Coronary artery (tissue), 2 donors: ENCODE measurements around the gene TP73.

Source experiments
- DNase-seq: peaks from one replicate; pipeline ENCODE4 v3.0.0-alpha.2; 2017; ENCODE audit warnings: low spot score
- H3K27ac ChIP-seq, 2 donors: fragments of 200-600 bp; sonication (generic); one replicate each; pipeline ENCODE4 v1.5.1; 2016 to 2019
- H3K4me3 ChIP-seq: fragments of 200-600 bp; sonication (generic); 2 replicates; pipeline ENCODE4 v1.5.1; 2016; ENCODE audit warnings: mild to moderate bottlenecking, moderate library complexity
- TF ChIP-seq, protein P1 (sequence below): fragments of 200-600 bp; sonication (generic); IDR thresholded peaks from one replicate; pipeline ENCODE4 v1.5.1; 2019; ENCODE audit warnings: antibody characterized with exemption

The TP73 gene

DNA sequence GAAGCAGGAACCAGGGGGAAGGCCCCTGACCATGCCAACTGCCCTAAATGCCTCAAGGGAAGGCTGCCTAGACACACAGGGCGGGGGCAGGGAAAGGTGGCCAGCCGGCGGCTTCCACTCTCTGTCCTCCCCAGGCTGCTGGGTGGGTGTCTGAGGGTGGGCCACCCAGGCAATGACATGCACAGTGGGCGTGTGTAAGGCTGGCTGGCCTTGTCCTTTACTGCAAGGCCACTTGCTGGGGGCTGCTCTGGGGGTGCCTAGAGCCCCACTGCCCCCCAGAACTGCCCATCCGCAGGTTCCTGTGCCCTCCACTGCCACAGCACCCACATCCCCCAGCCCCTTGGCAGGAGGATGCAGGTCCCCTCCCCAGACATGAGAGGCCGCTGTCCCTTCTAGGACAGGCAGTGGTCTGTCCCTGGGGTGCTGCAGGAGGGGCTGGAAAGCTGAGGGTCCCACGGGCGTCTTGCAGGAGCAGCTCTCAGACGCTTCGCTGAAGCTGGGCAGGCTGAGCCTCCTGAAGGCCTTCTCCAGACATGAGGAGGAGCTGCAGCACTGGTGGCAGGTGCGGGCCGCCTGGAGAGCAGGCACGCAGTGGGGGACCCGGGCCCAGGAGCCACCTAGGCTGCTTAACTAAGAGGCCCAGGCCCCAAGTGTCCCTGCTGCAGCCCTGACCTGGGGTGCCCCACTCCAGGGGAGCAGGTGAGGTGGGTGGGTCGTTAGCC lies 110.0 kb downstream of the TP73 start:
- no peak for DNase-seq
- Histone ChIP-seq H3K27ac (no peak overlapping the region), H3K4me3 (no peak overlapping the region)
- TF ChIP-seq, protein P1, sequence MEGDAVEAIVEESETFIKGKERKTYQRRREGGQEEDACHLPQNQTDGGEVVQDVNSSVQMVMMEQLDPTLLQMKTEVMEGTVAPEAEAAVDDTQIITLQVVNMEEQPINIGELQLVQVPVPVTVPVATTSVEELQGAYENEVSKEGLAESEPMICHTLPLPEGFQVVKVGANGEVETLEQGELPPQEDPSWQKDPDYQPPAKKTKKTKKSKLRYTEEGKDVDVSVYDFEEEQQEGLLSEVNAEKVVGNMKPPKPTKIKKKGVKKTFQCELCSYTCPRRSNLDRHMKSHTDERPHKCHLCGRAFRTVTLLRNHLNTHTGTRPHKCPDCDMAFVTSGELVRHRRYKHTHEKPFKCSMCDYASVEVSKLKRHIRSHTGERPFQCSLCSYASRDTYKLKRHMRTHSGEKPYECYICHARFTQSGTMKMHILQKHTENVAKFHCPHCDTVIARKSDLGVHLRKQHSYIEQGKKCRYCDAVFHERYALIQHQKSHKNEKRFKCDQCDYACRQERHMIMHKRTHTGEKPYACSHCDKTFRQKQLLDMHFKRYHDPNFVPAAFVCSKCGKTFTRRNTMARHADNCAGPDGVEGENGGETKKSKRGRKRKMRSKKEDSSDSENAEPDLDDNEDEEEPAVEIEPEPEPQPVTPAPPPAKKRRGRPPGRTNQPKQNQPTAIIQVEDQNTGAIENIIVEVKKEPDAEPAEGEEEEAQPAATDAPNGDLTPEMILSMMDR, result no peak

DNA sequence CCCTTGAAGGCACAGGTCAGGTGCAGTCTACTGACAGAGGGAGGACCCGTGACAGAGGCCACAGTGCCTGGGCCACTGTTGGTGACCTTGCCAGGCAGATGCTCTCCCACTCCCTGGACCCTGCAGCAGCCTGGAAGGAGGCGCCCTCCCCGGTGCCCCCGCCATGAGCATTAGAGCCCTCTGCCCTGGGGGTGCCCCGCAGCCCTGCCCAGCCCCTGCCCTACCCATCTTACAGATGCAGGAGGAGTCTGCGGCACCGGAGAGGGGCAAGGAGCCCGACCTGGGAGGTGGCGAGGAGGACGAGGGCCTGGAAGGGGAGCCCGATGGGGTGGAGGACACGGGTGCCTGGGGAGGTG lies 110.5 kb downstream of the TP73 start:
- TF ChIP-seq, protein P1, result no peak
- no peak overlapping the region for H3K27ac ChIP-seq
- no peak overlapping the region for H3K4me3 ChIP-seq
- no peak for DNase-seq

DNA sequence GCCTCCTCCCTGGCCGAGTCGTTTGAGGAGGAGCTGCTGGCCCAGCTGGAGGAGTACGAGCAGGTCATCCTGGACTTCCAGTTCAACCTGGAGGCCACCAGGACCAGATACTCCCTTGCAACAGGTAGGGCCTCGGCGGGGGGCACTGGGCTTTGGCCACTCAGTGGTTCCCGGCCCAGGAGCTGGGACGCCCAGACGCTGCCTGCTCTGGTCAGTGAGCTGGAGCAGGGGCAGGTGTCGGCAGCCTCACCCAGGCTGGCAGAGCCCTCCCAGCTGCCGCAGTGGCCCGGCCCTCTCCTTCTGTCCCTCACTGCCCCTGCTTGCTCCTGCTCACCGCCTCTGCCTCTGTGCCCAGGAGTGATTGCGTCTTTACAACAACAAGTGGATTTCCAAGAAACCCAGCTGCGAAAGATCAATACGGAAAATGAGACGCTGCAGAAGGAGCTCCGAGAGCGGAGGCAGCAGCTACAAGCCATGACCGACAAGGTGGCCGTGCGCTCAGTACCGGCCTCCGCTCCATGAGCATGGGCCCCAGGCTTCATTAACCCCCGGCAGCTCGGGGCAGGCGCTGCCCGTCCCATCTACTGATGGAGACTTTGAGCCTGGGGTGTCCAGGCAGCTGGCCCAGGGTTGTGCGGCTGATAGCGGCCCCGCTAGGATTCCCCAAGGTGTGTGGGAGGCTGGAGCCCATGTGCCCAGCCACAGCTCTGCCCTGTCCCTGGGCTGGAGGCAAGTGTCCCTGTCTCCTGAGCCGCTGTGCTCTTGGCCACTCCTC lies 111.2 kb downstream of the TP73 start:
- H3K4me3 ChIP-seq, result no peak overlapping the region
- H3K27ac ChIP-seq, result no peak overlapping the region
- TF ChIP-seq, protein P1, result no peak
- DNase-seq, result no peak

DNA sequence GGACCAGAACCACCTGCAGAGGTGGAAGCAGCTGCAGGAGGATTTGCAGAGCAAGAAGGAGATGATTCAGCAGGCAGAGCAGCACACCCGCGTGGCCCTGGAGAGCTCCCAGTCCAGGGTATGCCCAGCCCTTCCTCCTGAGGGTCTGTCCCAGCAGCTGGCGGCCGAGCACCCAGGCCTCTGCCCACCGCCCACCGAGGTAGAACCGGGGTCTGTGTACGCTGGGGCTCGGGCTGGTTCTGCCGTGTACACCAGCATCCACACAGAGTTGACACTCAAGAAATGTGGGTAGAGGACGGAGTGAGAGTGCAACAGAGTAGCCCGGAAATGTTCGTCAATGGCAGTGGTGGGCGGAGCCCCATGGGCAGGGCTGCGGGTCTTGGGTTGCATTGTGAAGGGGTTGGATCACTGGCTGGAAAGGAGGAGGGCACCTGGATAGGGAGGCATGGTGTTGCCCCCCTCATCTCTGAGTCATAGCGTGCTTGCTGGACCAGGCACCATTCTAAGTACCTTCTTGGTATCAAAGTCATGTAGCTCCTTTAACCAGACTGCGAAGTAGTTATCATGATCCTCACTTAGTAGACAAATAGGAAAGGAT lies 115.1 kb downstream of the TP73 start:
- no peak for DNase-seq
- TF ChIP-seq, protein P1, result no peak
- Histone ChIP-seq H3K27ac (no peak overlapping the region), H3K4me3 (no peak overlapping the region)

DNA sequence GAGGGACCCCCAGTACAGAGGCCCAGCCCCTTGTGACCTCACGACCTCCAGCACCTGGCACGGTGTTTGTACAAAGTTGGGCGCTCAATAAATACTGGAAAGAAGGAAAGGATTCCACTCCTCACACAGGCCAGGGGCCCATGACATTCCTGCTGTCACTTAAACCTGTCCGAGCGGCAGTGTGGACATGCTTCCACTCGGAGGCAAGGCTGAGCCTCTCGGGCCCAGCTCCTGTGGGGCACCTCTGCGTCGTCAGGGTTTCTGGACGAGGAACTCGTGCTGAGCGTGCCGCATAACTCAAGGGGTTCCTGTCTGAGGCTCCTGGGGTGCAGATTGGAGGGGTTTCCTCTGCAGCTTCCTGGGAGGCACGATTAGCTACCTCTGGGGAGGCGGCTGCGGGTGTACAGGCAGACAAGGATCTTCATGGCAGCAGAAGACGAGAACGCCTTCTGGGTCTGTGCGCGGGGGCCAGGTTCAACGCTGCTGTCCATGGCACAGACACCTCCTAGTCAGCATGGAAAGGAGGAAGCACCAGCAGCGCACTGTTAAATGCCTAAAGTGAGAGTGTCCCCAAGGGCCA lies 116.6 kb downstream of the TP73 start:
- no peak for DNase-seq
- Histone ChIP-seq H3K27ac (no peak overlapping the region), H3K4me3 (no peak overlapping the region)
- TF ChIP-seq, protein P1, result no peak

DNA sequence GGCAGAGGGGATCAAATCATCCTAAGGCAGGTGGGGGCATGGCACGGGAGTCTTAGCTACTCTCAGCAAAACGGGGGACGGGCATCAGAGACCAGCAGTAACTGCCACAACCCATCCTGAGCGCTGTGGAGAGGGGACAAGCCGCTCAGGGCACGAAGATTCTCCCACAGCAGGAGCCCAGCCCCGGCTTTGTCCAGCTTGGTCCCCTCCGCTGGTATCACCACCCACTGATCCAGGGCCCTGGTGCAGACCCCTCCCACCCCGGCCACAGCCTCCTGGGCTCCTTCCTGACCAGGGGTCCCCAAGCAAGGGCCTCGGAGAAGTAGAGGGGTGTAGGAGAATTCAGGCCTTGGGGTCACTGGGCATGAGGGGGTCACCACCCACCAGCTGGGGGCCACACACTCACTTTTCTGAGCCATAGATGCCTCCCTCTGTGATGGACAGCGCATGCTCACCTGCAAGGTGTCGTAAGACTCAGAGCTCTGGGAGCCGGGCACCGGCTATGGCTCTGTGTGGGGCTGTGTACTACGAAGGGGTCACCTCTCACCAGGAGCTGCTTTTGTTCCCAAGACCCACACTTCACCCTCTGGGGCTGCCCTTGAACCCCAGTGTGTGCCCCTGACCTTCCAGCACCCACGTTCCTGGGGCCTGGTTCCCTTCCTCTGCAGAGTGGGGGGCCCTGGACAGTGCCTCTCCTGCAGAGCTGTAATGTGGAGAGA lies 117.9 kb downstream of the TP73 start:
- H3K4me3 ChIP-seq, result no peak overlapping the region
- TF ChIP-seq, protein P1, result no peak
- H3K27ac ChIP-seq, result no peak overlapping the region
- no peak for DNase-seq
